ENCODE data around the gene UIMC1. TPM values are rescaled to one million over a fixed set of nuclear protein-coding genes. Genes with fewer than 3 reads are reported as not detected.

UIMC1 gene
- total RNA-seq, 4 donors from 2014 or later: 30.0 to 34.3 (median 32.4) TPM

GRCh38 chr5:176902102-176902814, 104.3 kb downstream of the UIMC1 start:
- WGBS, 2 donors: 92 to 93% methylated on average over 6 of the region's 6 CpGs
- H3K27ac ChIP-seq: no peak overlapping the region
- no peak overlapping the region for H3K4me3 ChIP-seq (replicated peaks in 1 of 3)
- no peaks in the 10 kb centered on the region for H3K9me3 ChIP-seq
- H3K27me3 ChIP-seq: no peaks in the 10 kb centered on the region
- intact Hi-C loops (cut with DNase I): no loop called here
- DNase-seq: no peak
- no peaks in the 10 kb centered on the region for H3K4me1 ChIP-seq
- H3K36me3 ChIP-seq: peaks cover 39 to 40% of the 10 kb centered on the region in 2 donors
- TF ChIP-seq POLR2A (IDR thresholded peaks at IDR 0.05) (no peak), CTCF (IDR thresholded peaks at IDR 0.05) (no peak)

- no peaks in the 10 kb centered on the region for H3K9me3 ChIP-seq
- no peak for DNase-seq
- H3K27me3 ChIP-seq: no peaks in the 10 kb centered on the region
- no peak overlapping the region for H3K27ac ChIP-seq
- no peaks in the 10 kb centered on the region for H3K4me1 ChIP-seq
- intact Hi-C loops (cut with DNase I): no loop called here
- no peak overlapping the region for H3K4me3 ChIP-seq (replicated peaks in 1 of 3)
- TF ChIP-seq CTCF (IDR thresholded peaks at IDR 0.05) (no peak), POLR2A (IDR thresholded peaks at IDR 0.05) (no peak)
- 85 to 89% methylated on average over 12 of the region's 12 CpGs for WGBS, 2 donors
- H3K36me3 ChIP-seq: peaks cover 31 to 32% of the 10 kb centered on the region in 2 donors
Observed at GRCh38 chr5:176901260-176902101, 105.1 kb downstream of the UIMC1 start.

DNA sequence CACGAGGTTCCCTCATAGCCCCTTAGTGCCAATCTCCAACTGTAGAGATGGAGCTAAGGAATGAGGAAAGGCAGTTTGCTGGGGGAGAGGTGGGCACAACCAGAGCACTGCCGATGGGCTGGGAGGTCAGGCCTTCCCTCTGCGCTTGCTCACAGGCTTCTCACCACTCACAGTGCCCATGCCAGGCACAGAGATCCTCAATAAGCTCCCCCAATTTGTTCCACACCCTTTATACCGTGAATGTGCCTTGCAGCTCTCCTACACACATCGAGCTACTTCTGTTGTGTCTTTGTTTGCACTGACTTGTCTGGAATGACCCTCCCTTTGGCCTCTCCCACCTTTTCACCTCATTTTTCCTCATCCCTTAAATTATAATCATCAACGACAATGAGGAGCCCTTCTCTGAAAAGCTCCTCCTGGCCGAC, 105.8 kb downstream of the UIMC1 start:
- WGBS, 2 donors: 87 to 88% methylated on average over 6 to 7 of the region's 7 CpGs
- intact Hi-C loops (cut with DNase I): no loop called here
- peaks cover 25 to 26% of the 10 kb centered on the region in 2 donors for H3K36me3 ChIP-seq
- H3K27me3 ChIP-seq: no peaks in the 10 kb centered on the region
- H3K4me3 ChIP-seq (replicated peaks in 1 of 3): no peak overlapping the region
- H3K27ac ChIP-seq: no peak overlapping the region
- H3K9me3 ChIP-seq: no peaks in the 10 kb centered on the region
- no peak for DNase-seq
- TF ChIP-seq POLR2A (IDR thresholded peaks at IDR 0.05): no peak
- no peak for TF ChIP-seq CTCF (IDR thresholded peaks at IDR 0.05)
- H3K4me1 ChIP-seq: no peaks in the 10 kb centered on the region

DNA sequence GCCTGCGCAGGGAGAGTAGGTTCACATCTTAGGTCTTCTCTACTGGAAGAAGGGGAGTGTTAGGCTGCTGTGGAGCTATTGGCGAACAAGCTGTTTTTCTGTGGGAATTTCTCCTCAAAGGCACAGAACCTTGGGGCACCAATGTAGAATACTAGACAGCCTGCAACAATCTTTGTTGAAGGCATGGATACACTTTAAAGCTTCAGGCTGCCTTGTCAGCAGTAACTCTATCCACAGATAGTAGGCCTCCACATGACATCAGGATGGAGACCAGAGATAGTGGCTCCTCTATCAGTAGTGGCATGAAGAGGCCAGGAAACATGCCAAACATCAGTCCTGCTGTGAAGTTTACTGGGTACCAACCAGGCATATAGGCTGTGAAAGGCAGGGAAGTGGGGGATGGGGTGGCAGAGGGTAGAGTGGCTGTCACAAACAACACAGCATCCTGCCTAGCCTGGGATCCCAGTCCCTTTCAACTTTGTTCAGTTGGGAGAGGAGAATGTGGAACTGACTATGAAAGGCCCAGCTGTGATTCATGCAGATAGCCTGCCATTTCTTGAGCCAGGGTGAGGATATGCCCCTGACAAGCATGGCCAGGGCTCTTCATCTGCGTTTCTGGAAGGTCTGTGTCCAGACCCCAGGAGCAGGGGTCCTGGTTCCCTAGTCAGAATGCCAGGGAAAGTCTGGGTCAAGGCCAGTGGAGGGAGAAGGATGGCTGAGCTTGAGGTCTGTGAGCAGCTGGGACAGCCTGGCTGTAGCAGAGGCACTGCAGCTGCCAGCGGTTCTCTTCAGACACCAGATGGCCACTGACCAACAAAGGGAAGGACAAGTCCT, 106.4 kb downstream of the UIMC1 start:
- H3K27ac ChIP-seq: no peak overlapping the region
- peaks cover 19% of the 10 kb centered on the region in 2 donors for H3K36me3 ChIP-seq
- DNase-seq: no peak
- WGBS, 2 donors: 86 to 97% methylated on average over 3 to 4 of the region's 4 CpGs
- intact Hi-C loops (cut with DNase I): no loop called here
- H3K4me3 ChIP-seq (replicated peaks in 1 of 3): no peak overlapping the region
- no peaks in the 10 kb centered on the region for H3K9me3 ChIP-seq
- no peak for TF ChIP-seq CTCF (IDR thresholded peaks at IDR 0.05)
- TF ChIP-seq POLR2A (IDR thresholded peaks at IDR 0.05): no peak
- H3K4me1 ChIP-seq: no peaks in the 10 kb centered on the region
- no peaks in the 10 kb centered on the region for H3K27me3 ChIP-seq

Measured in thyroid gland (tissue), 4 donors.